Erythroblast (primary cell): ENCODE results near the gene SPOP.

Experiments used
- DNase-seq, 2 experiments: peaks; one replicate each; lab custom pipeline; 2025; lab: John Stamatoyannopoulos, UW
- GATA1 ChIP-seq: IDR thresholded peaks from 2 replicates; pipeline ENCODE4 v1.6.1; 2011; ENCODE audit warnings: low read depth, mild to moderate bottlenecking, control low read depth, low read length, moderate library complexity
- POLR2A ChIP-seq: IDR thresholded peaks from 2 replicates; pipeline ENCODE4 v1.6.1; 2011; ENCODE audit warnings: mild to moderate bottlenecking, low read length

The SPOP gene

GRCh38 chr17:49549691-49550678, 127.9 kb downstream of the SPOP start:
- no peak for DNase-seq
- TF ChIP-seq POLR2A (no peak), GATA1 (no peak)

GRCh38 chr17:49549311-49549605, 128.6 kb downstream of the SPOP start:
- no peak for DNase-seq
- TF ChIP-seq POLR2A, result no peak
- TF ChIP-seq GATA1, result no peak
